Thyroid gland (tissue), 4 donors: Measurements from ENCODE around the gene PVRIG. TPM values are rescaled to one million over a fixed set of nuclear protein-coding genes. Genes with fewer than 3 reads are reported as not detected.
"Not testable (repeated sequence)": the region's sequence is repeated elsewhere in the genome, so short reads cannot be mapped to it uniquely, and the experiment has no call there.

Experiments
- DNase-seq, 2 donors: peaks; one replicate each; pipeline ENCODE4 v3.0.0-alpha.2; 2019
- H3K27ac ChIP-seq, 3 donors: fragments of 200-600 bp; sonication (generic); 1 replicate in 2 of 3; 2 replicates in 1 of 3; pipeline ENCODE4 v1.5.1; 2016 to 2019; ENCODE audit warnings: mild to moderate bottlenecking in 1 of 3, moderate library complexity in 1 of 3
- H3K27me3 ChIP-seq: fragments of 200-600 bp; sonication (generic); one replicate; pipeline ENCODE4 v1.5.1; 2019
- H3K36me3 ChIP-seq, 2 donors: fragments of 200-600 bp; sonication (generic); one replicate each; pipeline ENCODE4 v1.5.1; 2016 to 2019
- H3K4me1 ChIP-seq, 2 donors: fragments of 200-600 bp; sonication (generic); one replicate each; pipeline ENCODE4 v1.5.1; 2017 to 2019
- H3K4me3 ChIP-seq, 3 donors: fragments of 200-600 bp; sonication (generic); replicated peaks in 1 of 3; 1 replicate in 2 of 3; 2 replicates in 1 of 3; pipeline ENCODE4 v1.5.1; 2016; ENCODE audit warnings: mild to moderate bottlenecking in 1 of 3
- H3K9me3 ChIP-seq: fragments of 200-600 bp; sonication (generic); one replicate; pipeline ENCODE4 v1.5.1; 2017
- CTCF ChIP-seq, 6 experiments: fragments of 200-600 bp in 3 of 6; fragments of 450-650 bp in 3 of 6; sonication (generic) in 3 of 6; IDR thresholded peaks; one replicate each; pipeline ENCODE4 v1.5.1; 2016 to 2019; ENCODE audit warnings: antibody characterized with exemption in 6 of 6, mild to moderate bottlenecking in 2 of 6, inconsistent platforms in 1 of 6, moderate library complexity in 1 of 6
- POLR2A ChIP-seq, 2 donors: fragments of 450-650 bp; IDR thresholded peaks; one replicate each; pipeline ENCODE4 v1.6.1; 2017; ENCODE audit warnings: antibody characterized with exemption in 2 of 2, mild to moderate bottlenecking in 2 of 2, moderate library complexity in 1 of 2
- WGBS, 2 donors: methylation state at CpG; one replicate each; pipeline ENCODE4 v1.1.5; 2017; 5-methylcytosine and 5-hydroxymethylcytosine counted together
- intact Hi-C: fragments of 100-400 bp; cut with DNase I; formaldehyde crosslinking; loops from one replicate; pipeline ENCODE4 v1.15.1; 2023
- total RNA-seq, 4 donors: library from RNA; depleted of rRNA; stranded (reverse); fragments of >200 nt; gene quantifications; one replicate each; pipeline ENCODE4 v1.2.3, GENCODE V29; 2016

PVRIG gene
- total RNA-seq, 4 donors from 2014 or later = 0.42 to 2.6 TPM; not detected in 2

GRCh38 chr7:100243385-100243784 is 23.6 kb downstream of the PVRIG start:
- DNase-seq, H3K27me3 ChIP-seq, H3K36me3 ChIP-seq, H3K9me3 ChIP-seq, H3K4me1 ChIP-seq, intact Hi-C loops, H3K4me3 ChIP-seq, H3K27ac ChIP-seq: not testable (repeated sequence)
- 86 to 92% methylated on average over 10 to 12 of the region's 12 CpGs for WGBS, 2 donors

GRCh38 chr7:100244988-100245605 is 25.3 kb downstream of the PVRIG start:
- intact Hi-C loops, H3K27me3 ChIP-seq, H3K9me3 ChIP-seq, DNase-seq, H3K4me3 ChIP-seq, H3K27ac ChIP-seq, H3K4me1 ChIP-seq, H3K36me3 ChIP-seq: not testable (repeated sequence)
- 63 to 72% methylated on average over 7 to 9 of the region's 9 CpGs for WGBS, 2 donors

GRCh38 chr7:100246121-100246864 is 26.5 kb downstream of the PVRIG start:
- H3K9me3 ChIP-seq, H3K27ac ChIP-seq, intact Hi-C loops, H3K27me3 ChIP-seq, H3K4me1 ChIP-seq, H3K36me3 ChIP-seq, DNase-seq, H3K4me3 ChIP-seq: not testable (repeated sequence)
- WGBS, 2 donors = 76 to 86% methylated on average over 15 of the region's 15 CpGs

GRCh38 chr7:100246865-100247137 is 27.1 kb downstream of the PVRIG start:
- WGBS, 2 donors = 90 to 91% methylated on average over 9 of the region's 9 CpGs
- H3K27ac ChIP-seq = peak overlapping the region in 1 of 3 donors; percentile 15
- H3K9me3 ChIP-seq, H3K4me1 ChIP-seq, H3K27me3 ChIP-seq, H3K36me3 ChIP-seq, intact Hi-C loops, DNase-seq, H3K4me3 ChIP-seq: not testable (repeated sequence)

GRCh38 chr7:100247152-100247757 is 27.5 kb downstream of the PVRIG start:
- DNase-seq = peak; percentile 25 to 62
- H3K27ac ChIP-seq = peak overlapping the region in 1 of 3 donors; percentile 15
- intact Hi-C loops = no loop called here
- WGBS, 2 donors = 49 to 86% methylated on average over 4 to 9 of the region's 11 CpGs
- H3K36me3 ChIP-seq = no peaks in the 10 kb centered on the region
- H3K4me1 ChIP-seq = peaks cover 0 to 8% of the 10 kb centered on the region in 2 donors
- no peaks in the 10 kb centered on the region for H3K27me3 ChIP-seq
- no peak overlapping the region for H3K4me3 ChIP-seq
- TF ChIP-seq CTCF (IDR thresholded peaks at IDR 0.05) (no peak), POLR2A (IDR thresholded peaks at IDR 0.05) (no peak)
- H3K9me3 ChIP-seq = no peaks in the 10 kb centered on the region

GRCh38 chr7:100248483-100248882 is 28.7 kb downstream of the PVRIG start:
- H3K27ac ChIP-seq = no peak overlapping the region
- H3K36me3 ChIP-seq = no peaks in the 10 kb centered on the region
- WGBS, 2 donors = 86% methylated on average over 10 of the region's 10 CpGs
- intact Hi-C loops = no loop called here
- peaks cover 0 to 8% of the 10 kb centered on the region in 2 donors for H3K4me1 ChIP-seq
- H3K9me3 ChIP-seq = no peaks in the 10 kb centered on the region
- no peak overlapping the region for H3K4me3 ChIP-seq
- no peak for DNase-seq
- no peaks in the 10 kb centered on the region for H3K27me3 ChIP-seq
- TF ChIP-seq POLR2A (IDR thresholded peaks at IDR 0.05) (no peak), CTCF (IDR thresholded peaks at IDR 0.05) (no peak)

GRCh38 chr7:100257017-100257416 is 37.3 kb downstream of the PVRIG start:
- Histone ChIP-seq H3K4me1 (no peaks in the 10 kb centered on the region), H3K27ac (no peak overlapping the region), H3K27me3 (no peaks in the 10 kb centered on the region), H3K4me3 (no peak overlapping the region), H3K9me3 (no peaks in the 10 kb centered on the region), H3K36me3 (no peaks in the 10 kb centered on the region)
- intact Hi-C loops = no loop called here
- no peak for DNase-seq
- WGBS, 2 donors = 86 to 97% methylated on average over 6 to 7 of the region's 7 CpGs
- TF ChIP-seq POLR2A (IDR thresholded peaks at IDR 0.05) (no peak), CTCF (IDR thresholded peaks at IDR 0.05) (no peak)

GRCh38 chr7:100259984-100260383 is 40.2 kb downstream of the PVRIG start:
- intact Hi-C loops = not testable (repeated sequence)
- WGBS, 2 donors = 87% methylated on average over 8 of the region's 8 CpGs

GRCh38 chr7:100262896-100263295 is 43.1 kb downstream of the PVRIG start:
- H3K36me3 ChIP-seq, H3K27me3 ChIP-seq, H3K4me3 ChIP-seq, H3K27ac ChIP-seq, intact Hi-C loops, DNase-seq, H3K9me3 ChIP-seq, H3K4me1 ChIP-seq: not testable (repeated sequence)
- 89 to 100% methylated on average over 4 of the region's 4 CpGs for WGBS, 2 donors

More at GRCh38 chr7:100259984-100260383, 40.2 kb downstream of the PVRIG start:
- H3K27ac ChIP-seq, H3K27me3 ChIP-seq, H3K4me3 ChIP-seq, H3K4me1 ChIP-seq, DNase-seq, H3K36me3 ChIP-seq, H3K9me3 ChIP-seq: not testable (repeated sequence)

GRCh38 chr7:100264223-100264622 is 44.5 kb downstream of the PVRIG start:
- WGBS, 2 donors = 92% methylated on average over 4 of the region's 4 CpGs
- intact Hi-C loops, H3K4me3 ChIP-seq, H3K9me3 ChIP-seq, H3K27ac ChIP-seq, H3K4me1 ChIP-seq, H3K36me3 ChIP-seq, DNase-seq, H3K27me3 ChIP-seq: not testable (repeated sequence)
